HG03432 (cell line): ENCODE results near the gene KCNMB3.
"Not testable (repeated sequence)": the region's sequence is repeated elsewhere in the genome, so short reads cannot be mapped to it uniquely, and the experiment has no call there.

Experiments
- ATAC-seq: cut with Tn5 transposase; IDR thresholded peaks from one replicate; pipeline ENCODE4 v1.9.1; 2021; ENCODE audit warnings: mild to moderate bottlenecking, moderate library complexity; ENCODE audit not compliant: unreplicated experiment

The KCNMB3 gene

GRCh38 chr3:179265092-179265491 lies 14.2 kb upstream of the KCNMB3 start:
- no peak for ATAC-seq

- ATAC-seq = no peak
These were observed 13.5 kb upstream of the KCNMB3 start for GRCh38 chr3:179264449-179264848.

GRCh38 chr3:179263134-179263533 lies 12.2 kb upstream of the KCNMB3 start:
- no peak for ATAC-seq

GRCh38 chr3:179260949-179261765 lies 10.2 kb upstream of the KCNMB3 start:
- peak; percentile 93 for ATAC-seq

DNA sequence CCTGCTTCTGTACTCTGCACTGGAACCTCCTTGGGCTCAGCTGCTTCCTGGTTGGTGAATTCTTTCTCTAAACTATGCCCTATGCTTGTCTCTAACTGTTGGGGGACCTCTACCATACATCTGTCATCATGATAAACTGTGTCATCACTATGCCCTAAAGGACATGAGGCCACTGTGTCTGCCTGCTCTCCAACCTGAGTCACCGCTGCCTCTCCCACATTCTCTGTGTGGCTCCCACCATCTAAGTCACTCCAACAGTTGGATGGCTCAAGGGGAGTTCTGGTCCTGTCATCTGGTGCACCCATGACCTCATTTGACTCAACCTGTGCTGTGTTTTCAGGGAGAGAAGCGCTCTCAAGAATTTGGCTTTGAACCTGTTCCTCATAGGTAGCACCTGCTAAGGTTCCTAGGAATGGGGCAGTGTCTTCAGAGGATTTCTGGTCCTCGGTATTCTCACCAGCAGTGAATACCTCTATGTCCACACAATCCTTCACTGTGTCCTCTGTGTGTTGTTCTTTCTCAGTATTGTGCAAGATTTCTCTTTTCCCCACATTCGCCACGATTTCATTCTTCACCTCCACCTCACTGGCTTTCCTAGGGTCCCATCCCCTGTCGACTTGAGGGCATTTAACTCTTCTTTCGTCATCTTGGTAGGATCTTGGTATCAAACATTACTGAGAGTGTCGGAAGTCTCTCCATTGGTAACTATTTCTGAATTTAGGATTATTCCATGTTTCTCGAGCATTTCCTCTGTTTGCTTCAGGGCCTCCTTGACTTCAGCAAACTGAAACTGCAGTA lies 9.2 kb upstream of the KCNMB3 start:
- not testable (repeated sequence) for ATAC-seq

GRCh38 chr3:179258820-179259219 lies 7.9 kb upstream of the KCNMB3 start:
- ATAC-seq = no peak

- ATAC-seq = not testable (repeated sequence)
These were observed 6.8 kb upstream of the KCNMB3 start for GRCh38 chr3:179257742-179258141.

GRCh38 chr3:179256813-179257212 lies 5.9 kb upstream of the KCNMB3 start:
- no peak for ATAC-seq

- ATAC-seq = no peak
These were observed 3.5 kb downstream of the KCNMB3 start for GRCh38 chr3:179247289-179248015.

GRCh38 chr3:179244878-179245277 lies 6.0 kb downstream of the KCNMB3 start:
- ATAC-seq = no peak

DNA sequence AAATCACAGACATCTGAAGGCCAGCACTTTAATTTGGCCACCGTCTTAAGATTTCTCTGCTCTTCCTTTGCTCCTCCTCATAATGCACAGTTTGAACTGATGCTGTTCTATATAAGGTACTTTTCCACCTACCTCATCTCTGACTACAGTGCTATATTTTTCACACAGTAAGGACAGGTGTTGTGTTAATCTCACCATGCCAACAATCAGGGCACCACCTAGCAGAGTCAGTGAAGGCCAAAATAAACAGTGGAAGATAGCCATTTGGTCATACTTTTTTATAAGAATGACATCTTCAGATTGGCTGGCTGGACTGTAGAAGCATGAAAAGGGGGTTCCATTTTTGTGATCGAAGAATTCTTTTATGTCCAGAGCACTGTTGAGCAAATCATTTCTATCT lies 8.1 kb downstream of the KCNMB3 start:
- ATAC-seq = not testable (repeated sequence)

- ATAC-seq = not testable (repeated sequence)
These were observed 10.6 kb downstream of the KCNMB3 start for GRCh38 chr3:179240299-179240698.

- ATAC-seq = peak; percentile 88
These were observed 14.1 kb downstream of the KCNMB3 start for GRCh38 chr3:179236669-179237301.

GRCh38 chr3:179234199-179234598 lies 16.7 kb downstream of the KCNMB3 start:
- ATAC-seq = no peak

- no peak for ATAC-seq
These were observed 17.9 kb downstream of the KCNMB3 start for GRCh38 chr3:179233043-179233442.

DNA sequence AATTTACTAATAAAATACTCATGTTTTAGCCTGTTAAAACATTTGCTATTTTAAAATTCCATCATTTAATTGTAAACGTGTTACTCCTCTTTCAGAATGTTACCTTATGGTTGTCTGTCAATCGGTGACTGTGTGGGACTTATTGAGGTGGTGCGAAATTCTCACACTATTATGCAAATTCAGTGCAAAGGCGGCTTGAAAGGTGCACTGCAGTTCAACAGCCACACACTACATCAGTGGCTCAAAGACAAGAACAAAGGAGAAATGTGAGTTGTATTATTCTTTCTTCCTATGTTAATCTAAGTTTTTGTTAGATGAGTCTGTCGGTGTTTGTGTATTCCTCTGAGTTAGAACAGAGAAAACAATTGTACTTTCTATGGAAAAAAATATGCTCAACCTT lies 21.7 kb downstream of the KCNMB3 start:
- no peak for ATAC-seq

DNA sequence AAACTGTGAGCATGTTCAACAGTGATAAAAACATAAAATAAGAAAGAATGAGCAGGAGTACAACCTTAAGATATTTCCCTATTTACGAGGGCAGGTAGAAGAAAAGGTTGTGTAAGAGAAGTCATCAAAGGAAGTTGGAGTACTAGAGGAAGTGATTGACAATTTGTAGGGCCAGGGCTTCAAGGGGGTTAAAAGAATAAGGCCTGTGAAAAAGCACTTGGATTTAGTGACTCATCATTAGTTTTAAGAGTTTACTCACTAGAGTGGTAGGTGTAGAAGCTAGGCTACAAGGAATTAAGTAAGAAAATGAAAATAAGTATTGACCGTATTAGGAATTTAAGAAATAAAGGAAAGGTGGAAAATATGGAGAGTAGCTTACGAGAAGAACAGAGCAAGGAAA lies 23.6 kb downstream of the KCNMB3 start:
- ATAC-seq = no peak

GRCh38 chr3:179224584-179224983 lies 26.3 kb downstream of the KCNMB3 start:
- ATAC-seq = no peak

GRCh38 chr3:179223548-179223947 lies 27.4 kb downstream of the KCNMB3 start:
- no peak for ATAC-seq

GRCh38 chr3:179218213-179218612 lies 32.7 kb downstream of the KCNMB3 start:
- ATAC-seq = not testable (repeated sequence)

- ATAC-seq = not testable (repeated sequence)
These were observed 35.4 kb downstream of the KCNMB3 start for GRCh38 chr3:179215550-179215949.
